Neutrophil (primary cell): Measurements from ENCODE around the gene RB1.

Source experiments
- H3K27ac ChIP-seq: fragments of 200-600 bp; sonication (generic); 2 replicates; pipeline ENCODE4 v1.5.1; 2016; ENCODE audit warnings: mild to moderate bottlenecking, moderate library complexity
- H3K27me3 ChIP-seq: fragments of 200-600 bp; sonication (generic); 2 replicates; pipeline ENCODE4 v1.6.0; 2016; ENCODE audit warnings: mild to moderate bottlenecking
- H3K36me3 ChIP-seq: fragments of 200-600 bp; sonication (generic); 2 replicates; pipeline ENCODE4 v1.5.1; 2017
- H3K4me1 ChIP-seq, 2 experiments: fragments of 200-600 bp in 1 of 2; sonication (generic) in 1 of 2; 1 replicate in 1 of 2; 2 replicates in 1 of 2; pipeline versions ENCODE4 v1.5.1 to v1.6.1; 2013 to 2016; ENCODE audit warnings: low read depth in 1 of 2, low read length in 1 of 2, mild to moderate bottlenecking in 1 of 2, moderate library complexity in 1 of 2; ENCODE audit not compliant: control insufficient read depth in 1 of 2, insufficient read depth in 1 of 2
- H3K4me3 ChIP-seq, 2 experiments: fragments of 200-600 bp in 1 of 2; sonication (generic) in 1 of 2; 1 replicate in 1 of 2; 2 replicates in 1 of 2; pipeline ENCODE4 v1.5.1; 2013 to 2016; ENCODE audit warnings: low read depth in 1 of 2, low read length in 1 of 2, mild to moderate bottlenecking in 1 of 2, moderate library complexity in 1 of 2
- H3K9me3 ChIP-seq: fragments of 200-600 bp; sonication (generic); 2 replicates; pipeline ENCODE4 v1.5.1; 2016
- TF ChIP-seq, protein P1 (sequence below): fragments of 200-600 bp; sonication (generic); IDR thresholded peaks from 2 replicates; pipeline ENCODE4 v1.5.1; 2016; ENCODE audit warnings: antibody characterized with exemption

RB1 gene

DNA sequence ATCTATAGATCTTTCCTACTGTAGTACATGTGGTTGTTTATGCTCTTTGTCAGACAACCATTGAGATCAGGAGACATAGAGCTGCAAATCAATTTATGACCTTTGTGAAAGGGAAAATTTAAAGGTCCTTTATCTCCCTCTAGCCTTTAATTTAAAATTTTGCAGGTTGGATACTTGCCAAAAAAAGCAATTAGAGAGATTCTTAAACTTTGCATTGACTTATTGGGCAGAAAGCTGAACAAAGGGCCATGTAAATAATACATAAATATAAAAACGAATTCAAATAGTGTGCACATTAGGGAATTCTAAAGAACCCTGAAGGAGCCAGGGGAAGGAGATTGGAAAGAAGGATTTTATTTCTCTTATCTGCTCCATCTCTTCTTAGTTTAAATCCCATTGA lies 22.0 kb upstream of the RB1 start:
- Histone ChIP-seq H3K4me1 (no peaks in the 10 kb centered on the region), H3K4me3 (no peak overlapping the region), H3K27me3 (no peaks in the 10 kb centered on the region), H3K9me3 (no peaks in the 10 kb centered on the region), H3K36me3 (no peaks in the 10 kb centered on the region), H3K27ac (no peak overlapping the region)
- TF ChIP-seq, protein P1, sequence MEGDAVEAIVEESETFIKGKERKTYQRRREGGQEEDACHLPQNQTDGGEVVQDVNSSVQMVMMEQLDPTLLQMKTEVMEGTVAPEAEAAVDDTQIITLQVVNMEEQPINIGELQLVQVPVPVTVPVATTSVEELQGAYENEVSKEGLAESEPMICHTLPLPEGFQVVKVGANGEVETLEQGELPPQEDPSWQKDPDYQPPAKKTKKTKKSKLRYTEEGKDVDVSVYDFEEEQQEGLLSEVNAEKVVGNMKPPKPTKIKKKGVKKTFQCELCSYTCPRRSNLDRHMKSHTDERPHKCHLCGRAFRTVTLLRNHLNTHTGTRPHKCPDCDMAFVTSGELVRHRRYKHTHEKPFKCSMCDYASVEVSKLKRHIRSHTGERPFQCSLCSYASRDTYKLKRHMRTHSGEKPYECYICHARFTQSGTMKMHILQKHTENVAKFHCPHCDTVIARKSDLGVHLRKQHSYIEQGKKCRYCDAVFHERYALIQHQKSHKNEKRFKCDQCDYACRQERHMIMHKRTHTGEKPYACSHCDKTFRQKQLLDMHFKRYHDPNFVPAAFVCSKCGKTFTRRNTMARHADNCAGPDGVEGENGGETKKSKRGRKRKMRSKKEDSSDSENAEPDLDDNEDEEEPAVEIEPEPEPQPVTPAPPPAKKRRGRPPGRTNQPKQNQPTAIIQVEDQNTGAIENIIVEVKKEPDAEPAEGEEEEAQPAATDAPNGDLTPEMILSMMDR = no peak

DNA sequence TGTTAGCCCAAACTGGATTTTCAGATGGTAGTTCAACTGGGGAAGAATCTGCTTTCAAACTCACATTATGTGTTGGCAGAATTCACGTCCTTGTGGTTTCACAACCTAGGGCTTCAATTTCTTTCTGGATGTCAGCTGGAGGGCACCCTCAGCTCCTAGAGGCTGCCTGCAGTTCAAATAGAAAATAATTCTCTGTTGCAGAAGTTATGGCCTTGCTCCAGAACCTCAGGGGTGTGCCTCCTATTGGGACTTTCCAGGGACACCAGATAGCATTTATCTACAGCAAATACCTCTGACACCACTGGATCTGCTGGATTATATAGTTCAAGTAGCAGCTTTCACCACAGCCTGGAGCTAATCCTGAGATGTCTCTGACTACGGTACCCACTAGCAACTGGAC lies 11.8 kb upstream of the RB1 start:
- Histone ChIP-seq H3K9me3 (no peaks in the 10 kb centered on the region), H3K36me3 (no peaks in the 10 kb centered on the region), H3K27me3 (peaks cover 5% of the 10 kb centered on the region), H3K27ac (no peak overlapping the region), H3K4me3 (no peak overlapping the region), H3K4me1 (no peaks in the 10 kb centered on the region)
- TF ChIP-seq, protein P1 = no peak

DNA sequence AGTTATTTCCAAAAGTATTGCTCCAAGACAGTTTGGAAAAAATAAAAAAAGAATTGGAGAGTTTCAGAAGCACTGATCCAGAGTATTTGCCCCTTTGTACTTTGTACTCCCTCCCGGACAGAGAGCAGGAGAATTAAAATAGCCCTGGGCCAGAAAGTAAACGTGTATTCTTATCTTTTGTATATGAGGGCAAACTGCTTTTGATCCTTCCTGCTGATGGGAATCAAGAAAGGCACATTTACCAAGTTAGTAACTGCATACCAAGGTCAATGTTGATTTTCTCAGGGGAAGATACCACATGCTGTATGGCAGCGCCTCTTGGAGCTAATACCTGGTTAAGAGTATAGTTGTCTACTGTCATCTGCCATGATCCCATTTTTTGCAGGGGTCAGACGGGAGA lies 10.9 kb upstream of the RB1 start:
- Histone ChIP-seq H3K4me1 (no peaks in the 10 kb centered on the region), H3K27me3 (peaks cover 5% of the 10 kb centered on the region), H3K4me3 (no peak overlapping the region), H3K9me3 (no peaks in the 10 kb centered on the region), H3K27ac (no peak overlapping the region), H3K36me3 (no peaks in the 10 kb centered on the region)
- TF ChIP-seq, protein P1 = no peak

DNA sequence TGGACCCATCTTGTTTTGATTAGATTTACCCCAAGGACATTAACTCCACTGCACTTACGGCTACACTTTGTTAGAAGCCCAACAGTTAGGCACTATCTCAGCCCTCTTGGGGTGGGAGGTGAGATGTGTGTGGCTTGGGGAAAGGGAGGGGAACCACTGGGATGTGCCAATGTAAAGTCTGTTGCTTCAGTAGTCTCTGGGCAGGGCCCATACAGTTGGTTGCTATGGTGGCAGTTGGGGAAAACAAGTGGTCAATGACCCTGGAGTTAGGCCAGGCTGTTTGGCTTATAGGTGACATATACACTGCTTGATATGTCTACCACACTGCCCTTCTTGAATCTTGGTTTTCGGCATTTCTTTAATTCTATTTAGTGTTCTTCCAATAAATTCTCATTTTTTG lies 8.9 kb upstream of the RB1 start:
- no peak overlapping the region for H3K4me3 ChIP-seq
- peaks cover 5% of the 10 kb centered on the region for H3K27me3 ChIP-seq
- TF ChIP-seq, protein P1 = no peak
- no peaks in the 10 kb centered on the region for H3K4me1 ChIP-seq
- no peak overlapping the region for H3K27ac ChIP-seq
- H3K36me3 ChIP-seq = no peaks in the 10 kb centered on the region
- no peaks in the 10 kb centered on the region for H3K9me3 ChIP-seq

DNA sequence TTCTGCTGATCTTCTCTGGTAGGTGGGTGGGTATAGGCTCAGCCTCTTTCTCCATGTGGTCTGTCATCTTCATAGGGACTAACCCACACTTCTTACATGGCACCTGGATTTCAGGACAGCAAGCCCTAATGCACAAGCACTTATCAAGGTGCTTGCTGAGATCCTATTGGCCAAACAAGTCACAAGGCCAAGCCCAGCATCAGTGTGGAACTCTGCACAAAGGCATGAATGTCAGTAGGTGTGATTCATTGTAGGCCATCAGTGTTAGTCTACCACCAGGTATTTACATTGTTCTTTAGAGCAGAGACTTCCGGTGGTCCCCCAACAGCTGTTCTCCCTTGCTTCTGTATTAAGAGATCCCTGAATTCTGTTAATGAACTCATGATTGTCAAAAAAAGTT lies 8.3 kb upstream of the RB1 start:
- Histone ChIP-seq H3K4me1 (no peaks in the 10 kb centered on the region), H3K27ac (no peak overlapping the region), H3K27me3 (peaks cover 5% of the 10 kb centered on the region), H3K9me3 (no peaks in the 10 kb centered on the region), H3K36me3 (no peaks in the 10 kb centered on the region), H3K4me3 (no peak overlapping the region)
- TF ChIP-seq, protein P1 = no peak

DNA sequence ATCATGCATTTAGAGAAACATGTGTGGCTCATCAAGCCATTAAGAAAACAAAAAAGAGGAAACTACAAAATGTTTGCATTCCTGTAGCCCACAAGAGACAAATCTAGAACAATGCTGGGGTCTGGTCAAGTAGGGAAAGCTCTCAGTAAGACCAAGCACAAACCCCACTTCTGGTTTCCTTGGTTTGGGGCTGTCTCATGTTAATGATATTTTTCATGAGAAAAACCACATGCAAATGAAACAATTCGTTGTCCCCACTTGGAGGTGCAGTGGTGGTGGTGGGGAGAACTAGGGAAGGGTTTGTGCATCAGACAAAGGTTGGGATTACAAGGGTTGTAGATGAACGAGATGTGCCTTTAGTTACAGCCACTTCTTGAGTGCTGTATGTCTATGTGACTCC lies 7.0 kb upstream of the RB1 start:
- Histone ChIP-seq H3K27ac (no peak overlapping the region), H3K9me3 (no peaks in the 10 kb centered on the region)
- TF ChIP-seq, protein P1 = no peak

More for the DNA sequence above, 7.0 kb upstream of the RB1 start:
- H3K36me3 ChIP-seq = no peaks in the 10 kb centered on the region
- no peaks in the 10 kb centered on the region for H3K4me1 ChIP-seq
- no peak overlapping the region for H3K4me3 ChIP-seq
- H3K27me3 ChIP-seq = no peaks in the 10 kb centered on the region
